ENCODE measurements around the gene FAM163B.

GRCh38 chr9:133570691-133571080 is 38.5 kb downstream of the FAM163B start:
- TF ChIP-seq TCF7L2 (IDR thresholded peaks at IDR 0.05; ENCODE audit: borderline replicate concordance, low read depth, low read length) (no peak), ZNF114 (tag by site-specific recombination; IDR thresholded peaks at IDR 0.05) (no peak), ZBTB21 (tag by site-specific recombination; IDR thresholded peaks at IDR 0.05) (no peak), ZFP37 (tag by site-specific recombination; IDR thresholded peaks at IDR 0.05) (no peak), ZNF596 (tag by site-specific recombination; IDR thresholded peaks at IDR 0.05) (no peak)
